ENCODE measurements around the gene YIPF1. TPM values are rescaled to one million over a fixed set of nuclear protein-coding genes. Genes with fewer than 3 reads are reported as not detected.
A peak's percentile ranks its signal among the peaks of the same experiment; 100 is the strongest.

YIPF1 gene
- total RNA-seq, 1 donor from 2014 or later: 41.2 TPM

GRCh38 chr1:53902235-53903138 is 12.9 kb upstream of the YIPF1 start:
- Mint-ChIP-seq H3K27me3 (ENCODE audit: insufficient read depth, low read depth) (no peaks in the 10 kb centered on the region), H3K4me1 (peaks cover 17% of the 10 kb centered on the region), H3K9me3 (no peaks in the 10 kb centered on the region), H3K27ac (peak overlapping the region; percentile 26), H3K4me3 (no peak overlapping the region), H3K36me3 (no peaks in the 10 kb centered on the region)
- Histone ChIP-seq H3F3A (ENCODE audit: low read depth) (no peaks in the 10 kb centered on the region), H2AFZ (replicated peaks) (no peak overlapping the region), H3K27me3 (no peaks in the 10 kb centered on the region), H3K4me1 (no peaks in the 10 kb centered on the region), H3K36me3 (no peaks in the 10 kb centered on the region), H3K4me2 (no peak overlapping the region), H3K9me3 (ENCODE audit: low read depth) (no peaks in the 10 kb centered on the region), H4K20me1 (ENCODE audit: low read depth) (no peaks in the 10 kb centered on the region), H3K9ac (no peak overlapping the region), H3K27ac (no peak overlapping the region), H3K4me3 (no peak overlapping the region), H3K79me2 (ENCODE audit: low read depth) (no peaks in the 10 kb centered on the region)
- no peak for DNase-seq (ENCODE audit: low spot score)
- no peak for TF ChIP-seq EZH2 (IDR thresholded peaks at IDR 0.05)
- no peak for TF ChIP-seq EZH2phosphoT487 (IDR thresholded peaks at IDR 0.05)
- TF ChIP-seq CTCF (IDR thresholded peaks at IDR 0.05): no peak

- no peak overlapping the region for H2AFZ ChIP-seq (replicated peaks)
- H3K27me3 ChIP-seq: no peaks in the 10 kb centered on the region
- no peak overlapping the region for H3K4me3 ChIP-seq
- H3K9me3 ChIP-seq (ENCODE audit: low read depth): no peaks in the 10 kb centered on the region
- H3K27ac ChIP-seq: no peak overlapping the region
- H3K4me1 ChIP-seq: no peaks in the 10 kb centered on the region
- DNase-seq (ENCODE audit: low spot score): no peak
- no peaks in the 10 kb centered on the region for H3K36me3 ChIP-seq
- Mint-ChIP-seq H3K27ac (no peak overlapping the region), H3K9me3 (no peaks in the 10 kb centered on the region), H3K4me1 (peaks cover 17% of the 10 kb centered on the region), H3K4me3 (no peak overlapping the region), H3K27me3 (ENCODE audit: insufficient read depth, low read depth) (no peaks in the 10 kb centered on the region), H3K36me3 (no peaks in the 10 kb centered on the region)
- no peaks in the 10 kb centered on the region for H4K20me1 ChIP-seq (ENCODE audit: low read depth)
- H3K9ac ChIP-seq: no peak overlapping the region
- no peak overlapping the region for H3K4me2 ChIP-seq
- no peak for TF ChIP-seq EZH2 (IDR thresholded peaks at IDR 0.05)
- TF ChIP-seq CTCF (IDR thresholded peaks at IDR 0.05): no peak
- TF ChIP-seq EZH2phosphoT487 (IDR thresholded peaks at IDR 0.05): no peak
- no peaks in the 10 kb centered on the region for H3K79me2 ChIP-seq (ENCODE audit: low read depth)
- no peaks in the 10 kb centered on the region for H3F3A ChIP-seq (ENCODE audit: low read depth)
These were observed 10.1 kb upstream of the YIPF1 start for GRCh38 chr1:53899708-53900107.

- Histone ChIP-seq H3K4me3 (no peak overlapping the region), H3K4me2 (no peak overlapping the region), H2AFZ (replicated peaks) (no peak overlapping the region), H3F3A (ENCODE audit: low read depth) (no peaks in the 10 kb centered on the region), H3K4me1 (no peaks in the 10 kb centered on the region), H3K36me3 (no peaks in the 10 kb centered on the region), H3K79me2 (ENCODE audit: low read depth) (no peaks in the 10 kb centered on the region), H3K27ac (no peak overlapping the region), H3K9ac (no peak overlapping the region), H3K27me3 (no peaks in the 10 kb centered on the region), H4K20me1 (ENCODE audit: low read depth) (no peaks in the 10 kb centered on the region), H3K9me3 (ENCODE audit: low read depth) (no peaks in the 10 kb centered on the region)
- no peak for TF ChIP-seq EZH2 (IDR thresholded peaks at IDR 0.05)
- TF ChIP-seq CTCF (IDR thresholded peaks at IDR 0.05): no peak
- Mint-ChIP-seq H3K36me3 (no peaks in the 10 kb centered on the region), H3K27me3 (ENCODE audit: insufficient read depth, low read depth) (no peaks in the 10 kb centered on the region), H3K4me1 (peaks cover 17% of the 10 kb centered on the region), H3K9me3 (no peaks in the 10 kb centered on the region), H3K4me3 (no peak overlapping the region), H3K27ac (no peak overlapping the region)
- no peak for DNase-seq (ENCODE audit: low spot score)
These were observed 9.6 kb upstream of the YIPF1 start for GRCh38 chr1:53899206-53899628.
